NCI-H446 (cell line): Measurements from ENCODE around the gene GPATCH8.
A peak's percentile ranks its signal among the peaks of the same experiment; 100 is the strongest.
"Not testable (repeated sequence)": the region's sequence is repeated elsewhere in the genome, so short reads cannot be mapped to it uniquely, and the experiment has no call there.

Source experiments
- DNase-seq, 2 experiments: peaks; one replicate each; lab custom pipeline; 2025; lab: John Stamatoyannopoulos, UW

Gene GPATCH8

DNA sequence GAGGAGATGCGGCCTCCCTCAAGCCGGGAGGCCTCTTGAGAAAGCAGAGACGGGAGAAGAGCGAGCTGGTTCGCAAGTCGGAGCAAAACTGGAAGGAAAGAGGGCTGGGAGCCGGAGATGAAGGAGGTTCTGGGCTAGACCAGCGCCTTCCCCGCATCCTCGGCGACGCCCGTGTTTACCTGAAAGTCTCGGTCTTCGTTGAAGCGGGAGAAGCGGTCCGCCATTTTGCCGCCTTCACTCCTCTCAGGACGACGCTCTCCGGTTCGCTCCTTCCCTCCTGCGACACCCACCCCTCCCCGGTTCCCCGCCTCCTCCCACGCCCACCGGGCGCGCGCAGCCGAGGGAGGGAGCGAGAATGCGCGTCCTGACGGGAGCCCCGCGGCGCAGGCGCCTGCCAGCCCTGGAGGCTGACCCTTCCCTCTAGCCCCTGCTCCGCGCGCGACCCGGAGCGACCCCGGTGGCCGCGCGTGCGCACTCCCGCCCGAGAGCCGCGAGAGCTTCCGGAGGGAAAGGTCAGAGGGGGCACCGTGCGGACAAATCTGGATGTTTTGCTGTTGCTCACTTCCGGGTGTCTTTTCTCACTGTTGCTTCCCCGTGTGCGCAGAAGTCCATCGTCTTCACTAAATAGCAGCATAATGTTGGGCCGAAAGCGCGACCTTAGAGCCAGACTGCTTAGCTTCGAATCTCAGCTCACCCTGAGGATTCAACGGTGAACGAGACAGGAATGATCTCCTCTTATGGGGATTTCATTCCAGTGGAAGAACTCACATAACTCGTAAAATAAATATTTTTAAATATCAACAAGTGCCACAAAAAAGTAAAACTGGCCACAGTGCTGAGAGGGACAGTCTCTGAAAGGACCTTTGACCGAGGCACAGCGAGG lies at the start of gene GPATCH8:
Gene GPATCH8, minus strand, starts transcription at position 260 of the 883 bp plus-strand sequence. Its CDS starts 36 bp downstream, at position 224.
- DNase-seq, result peak; percentile 74 to 94

DNA sequence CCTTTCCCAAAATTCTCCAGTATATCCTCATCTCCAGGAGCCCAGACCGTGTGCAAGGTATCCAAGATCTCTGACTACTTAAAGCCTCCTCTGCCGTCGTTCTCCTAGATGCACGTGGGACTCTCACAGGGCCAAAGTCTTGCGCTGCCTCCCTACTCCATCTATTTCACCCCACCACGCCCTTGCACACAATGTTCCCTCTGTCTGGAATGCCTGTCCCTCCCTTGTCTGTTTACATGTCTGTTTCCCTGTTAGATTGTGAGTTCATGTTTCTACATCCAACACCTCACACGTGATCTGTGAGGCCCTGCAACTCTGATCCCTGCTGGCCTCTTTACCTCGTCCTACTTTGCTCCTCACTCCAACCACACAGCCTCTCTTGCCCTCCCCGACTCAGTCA lies 49.2 kb upstream of the GPATCH8 start:
- no peak for DNase-seq

DNA sequence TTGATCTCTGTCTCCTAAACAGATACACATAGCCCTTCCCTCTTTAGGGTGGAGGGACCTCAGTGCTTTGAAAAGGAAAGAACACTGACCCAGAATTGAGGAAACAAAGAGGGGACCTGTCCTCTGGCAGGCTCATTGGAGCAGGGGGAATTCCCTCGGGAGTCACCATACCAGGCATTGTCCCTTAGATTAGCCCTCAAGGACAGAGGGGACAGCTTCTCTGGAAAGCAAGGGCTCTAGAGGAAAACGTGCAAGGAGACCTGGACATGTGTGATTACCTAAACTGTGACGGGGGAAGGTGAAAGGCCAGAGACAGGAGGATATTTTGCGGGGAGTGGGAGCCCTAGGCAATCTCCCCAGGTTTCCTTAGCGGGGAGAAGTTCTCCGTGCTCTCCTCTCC lies 46.5 kb upstream of the GPATCH8 start:
- DNase-seq, result no peak

DNA sequence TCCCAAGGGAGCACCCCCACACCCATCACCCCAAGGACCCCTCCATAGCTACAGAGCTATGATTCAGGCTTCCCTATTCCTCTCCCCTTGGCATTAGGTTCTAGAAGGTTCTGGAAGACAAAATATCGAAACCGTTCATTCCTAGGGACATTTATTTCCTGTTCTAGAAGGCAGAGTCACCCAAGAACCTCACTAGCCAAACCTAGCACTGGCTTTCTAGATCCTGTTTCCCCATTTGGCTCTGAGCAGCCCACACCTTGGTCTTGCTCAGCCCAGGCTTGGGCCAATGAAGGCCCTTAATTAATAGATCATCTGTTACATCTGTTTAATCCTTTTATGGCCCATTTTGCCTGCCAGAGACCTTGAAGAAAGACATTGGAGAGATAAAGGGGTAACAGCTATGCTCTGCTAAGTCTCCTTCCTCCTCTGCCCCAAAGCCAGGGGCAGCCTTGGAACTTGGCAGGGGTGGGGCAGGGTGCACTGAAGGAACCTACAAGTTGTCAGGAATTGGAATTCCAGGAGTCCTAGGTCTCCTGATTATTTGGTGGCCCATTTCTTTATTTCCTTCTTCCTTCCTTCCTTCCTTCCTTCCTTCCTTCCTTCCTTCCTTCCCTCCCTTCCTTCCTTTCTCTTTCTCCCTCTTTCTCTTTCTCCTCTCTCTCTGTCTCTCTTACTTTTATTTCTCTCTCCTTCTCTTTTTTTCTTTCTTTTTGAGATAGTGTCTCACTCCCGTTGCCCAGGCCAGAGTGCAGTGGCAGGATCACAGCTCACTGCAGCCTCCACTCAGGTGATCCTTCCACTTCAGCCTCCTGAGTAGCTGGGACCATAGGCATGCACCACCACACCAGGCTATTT lies 45.4 kb upstream of the GPATCH8 start:
- no peak for DNase-seq

DNA sequence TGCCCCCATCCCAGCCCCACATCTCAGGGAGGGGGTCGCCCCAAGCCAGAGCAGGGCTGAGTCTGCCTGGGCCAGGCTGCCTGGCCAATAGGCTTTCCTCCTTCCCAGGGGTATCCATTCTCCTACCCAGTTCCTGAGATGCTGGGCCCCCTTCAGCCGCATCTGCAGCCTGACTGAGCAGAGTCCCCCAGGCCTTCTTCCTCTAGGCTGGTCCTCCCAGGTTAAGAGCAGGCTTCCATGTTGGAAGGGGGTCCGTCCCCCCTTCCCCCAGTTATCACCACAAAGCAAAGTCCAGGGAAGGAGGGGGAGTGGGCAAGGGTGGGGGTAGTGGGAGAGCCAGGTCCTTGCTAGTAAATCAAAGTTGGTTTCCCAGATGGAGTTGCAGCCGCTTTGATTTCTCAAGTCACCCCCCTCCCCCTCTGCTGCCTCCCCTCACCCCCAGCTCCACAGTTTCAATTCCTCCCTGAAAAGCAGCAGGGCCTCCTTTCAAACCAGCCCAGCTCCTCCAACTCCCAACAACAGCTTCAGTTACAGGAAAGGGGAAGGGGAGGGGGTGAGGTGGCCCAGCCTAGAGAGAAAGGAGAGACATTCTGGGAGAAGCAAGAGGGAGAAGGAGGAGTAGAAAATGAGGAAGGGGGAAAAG lies 44.5 kb upstream of the GPATCH8 start:
- no peak for DNase-seq

DNA sequence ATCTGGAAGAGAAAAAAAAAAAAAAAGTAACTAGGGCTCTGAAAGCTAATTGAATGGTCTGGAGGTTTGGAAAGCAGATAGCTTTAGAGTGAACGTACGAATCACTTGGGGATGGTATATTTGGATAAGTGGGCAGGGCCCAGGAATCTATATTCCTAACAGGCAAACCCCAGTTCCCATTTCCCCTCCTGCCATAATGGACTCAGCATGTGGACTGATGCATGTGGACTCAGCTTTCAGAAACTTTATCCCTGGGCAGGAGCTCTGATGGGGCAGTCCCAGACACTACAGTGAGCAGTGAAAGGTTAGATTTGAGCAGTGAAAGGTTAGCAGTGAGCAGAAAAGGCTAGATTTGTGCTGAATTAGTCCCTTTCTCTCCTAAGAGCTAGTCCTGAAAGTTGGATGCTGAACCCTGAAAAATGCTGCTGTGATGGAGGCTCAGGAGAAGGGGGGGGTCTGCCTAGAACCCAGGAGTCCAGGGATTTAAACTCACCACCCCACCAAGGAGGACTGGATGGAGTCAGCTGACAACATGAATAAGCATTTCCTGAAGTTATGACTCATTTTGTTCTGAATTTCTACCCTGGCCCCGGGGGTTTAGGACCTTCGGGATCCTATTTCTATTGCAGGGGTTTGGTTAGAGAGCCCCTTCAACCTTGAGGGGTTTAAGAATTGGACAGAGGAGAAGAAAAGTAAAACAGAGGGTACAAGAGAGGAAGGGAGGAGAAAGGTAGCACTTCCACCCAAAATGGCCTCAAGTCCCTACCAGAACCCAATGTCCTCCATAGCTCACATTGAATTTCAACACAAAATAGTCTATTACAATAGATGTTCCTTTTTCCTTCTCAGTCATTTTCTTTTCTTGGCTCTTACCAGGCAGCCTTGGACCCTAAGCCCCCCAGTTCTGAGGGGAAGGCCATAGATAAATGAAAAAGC lies 43.7 kb upstream of the GPATCH8 start:
- no peak for DNase-seq

GRCh38 chr17:44543905-44544523 lies 40.8 kb upstream of the GPATCH8 start:
- no peak for DNase-seq

- no peak for DNase-seq
Observed at GRCh38 chr17:44543213-44543904, 40.2 kb upstream of the GPATCH8 start.

- no peak for DNase-seq
Observed at GRCh38 chr17:44541884-44542581, 38.8 kb upstream of the GPATCH8 start.

- no peak for DNase-seq
Observed at GRCh38 chr17:44540246-44541084, 37.3 kb upstream of the GPATCH8 start.

GRCh38 chr17:44539673-44540072 lies 36.5 kb upstream of the GPATCH8 start:
- DNase-seq, result no peak

- DNase-seq, result not testable (repeated sequence)
Observed at GRCh38 chr17:44537922-44538321, 34.7 kb upstream of the GPATCH8 start.

GRCh38 chr17:44536090-44536953 lies 33.1 kb upstream of the GPATCH8 start:
- no peak for DNase-seq

DNA sequence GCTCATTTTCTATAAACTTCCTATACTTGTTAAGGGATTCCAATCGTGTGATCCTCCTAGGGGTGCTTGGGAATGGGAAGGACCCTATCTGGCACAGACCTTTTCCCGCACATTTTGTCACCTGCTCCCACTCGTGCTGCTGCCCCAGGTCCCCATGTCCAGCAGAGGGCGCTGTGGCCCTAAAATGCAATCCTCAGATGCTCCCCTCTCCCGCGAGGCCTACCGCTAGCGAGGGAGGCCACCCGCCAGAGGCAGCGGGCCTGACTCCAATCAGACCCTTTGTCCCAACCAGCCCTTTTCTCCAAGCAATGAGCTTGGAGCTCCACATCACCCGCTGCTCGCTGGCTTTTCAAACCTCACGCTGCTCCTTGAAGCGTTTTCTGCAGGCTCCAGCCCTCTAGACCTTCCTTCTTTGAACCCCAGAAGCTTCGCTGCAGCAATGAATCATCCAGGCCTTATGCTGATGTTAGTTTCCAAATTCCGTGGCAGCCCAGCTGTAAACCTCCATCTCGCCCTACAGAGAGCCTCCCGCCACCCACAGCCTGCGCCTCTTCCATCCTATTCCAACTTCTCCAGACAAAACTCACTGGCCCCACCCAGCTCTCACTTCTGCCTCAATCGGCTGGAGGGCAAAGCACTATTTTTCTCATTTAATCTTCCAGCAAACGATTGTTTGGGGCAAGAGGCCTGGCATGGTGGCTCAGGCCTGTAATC lies 30.5 kb upstream of the GPATCH8 start:
- peak; percentile 71 to 89 for DNase-seq

- DNase-seq, result no peak
Observed at GRCh38 chr17:44530896-44531418, 27.8 kb upstream of the GPATCH8 start.

DNA sequence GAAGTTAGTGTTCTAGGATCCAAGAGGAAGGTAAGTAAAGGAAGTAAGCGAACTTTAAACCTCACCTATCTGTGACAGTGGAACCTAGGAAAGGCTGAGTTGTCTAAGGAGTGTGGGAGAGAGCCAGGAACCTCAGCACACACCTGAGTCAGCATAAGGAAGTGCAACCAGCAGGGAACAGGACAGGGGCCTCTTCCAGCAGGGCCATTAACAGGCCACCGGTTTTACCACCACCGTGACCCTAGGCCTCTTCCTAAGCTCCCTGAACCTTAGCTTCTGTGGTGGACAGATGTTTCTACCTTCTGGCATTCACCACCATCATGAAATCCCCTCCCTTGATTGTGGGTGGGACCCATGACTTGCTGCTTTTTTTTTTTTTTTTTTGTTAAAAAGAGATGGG lies 26.7 kb upstream of the GPATCH8 start:
- no peak for DNase-seq

- no peak for DNase-seq
Observed at GRCh38 chr17:44527954-44528353, 24.7 kb upstream of the GPATCH8 start.
